Fibroblast of skin of right biceps (primary cell): ENCODE results near the gene NPB.
"Not testable (repeated sequence)": the region's sequence is repeated elsewhere in the genome, so short reads cannot be mapped to it uniquely, and the experiment has no call there.

ENCODE experiments used
- DNase-seq: peaks from one replicate; pipeline ENCODE4 v3.0.0-alpha.2; 2013

NPB gene

GRCh38 chr17:81913394-81914102 lies 11.5 kb downstream of the NPB start:
- DNase-seq = no peak

DNA sequence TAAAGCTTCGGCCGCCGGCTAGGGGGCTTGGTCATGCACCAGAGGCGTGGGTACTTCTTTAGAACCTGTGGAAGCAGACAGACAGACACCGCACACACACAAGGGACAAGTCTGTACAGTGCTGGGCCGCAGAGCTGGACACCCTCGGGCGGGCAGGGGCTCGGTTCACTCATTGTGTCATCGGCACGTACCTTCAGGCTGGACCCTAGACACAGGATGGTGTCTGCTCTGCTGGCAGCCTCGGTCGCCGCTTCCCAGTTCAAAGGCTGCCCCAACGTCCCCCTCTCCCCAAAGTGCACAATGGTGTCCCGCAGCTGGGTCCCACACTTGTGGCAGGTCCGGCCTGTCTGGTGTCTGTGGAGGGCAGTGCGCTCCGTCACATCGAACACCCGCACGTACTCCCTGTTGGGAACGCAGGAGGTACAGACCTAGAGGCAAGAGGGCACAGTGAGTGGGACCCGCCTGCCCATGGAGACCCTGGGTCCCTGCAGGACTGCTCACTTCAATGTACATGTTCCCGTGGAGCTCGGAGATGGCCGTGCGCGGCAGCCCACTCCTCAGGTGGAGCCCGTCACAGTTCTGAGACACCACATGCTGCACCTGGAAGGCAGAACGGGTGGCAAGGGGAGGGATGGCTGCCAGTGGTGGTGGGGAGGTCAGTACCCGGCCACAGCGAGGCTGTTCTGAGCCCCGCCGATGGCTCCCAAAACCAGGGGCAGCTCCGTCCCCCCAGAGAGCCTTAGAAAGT lies 12.2 kb downstream of the NPB start:
- no peak for DNase-seq

DNA sequence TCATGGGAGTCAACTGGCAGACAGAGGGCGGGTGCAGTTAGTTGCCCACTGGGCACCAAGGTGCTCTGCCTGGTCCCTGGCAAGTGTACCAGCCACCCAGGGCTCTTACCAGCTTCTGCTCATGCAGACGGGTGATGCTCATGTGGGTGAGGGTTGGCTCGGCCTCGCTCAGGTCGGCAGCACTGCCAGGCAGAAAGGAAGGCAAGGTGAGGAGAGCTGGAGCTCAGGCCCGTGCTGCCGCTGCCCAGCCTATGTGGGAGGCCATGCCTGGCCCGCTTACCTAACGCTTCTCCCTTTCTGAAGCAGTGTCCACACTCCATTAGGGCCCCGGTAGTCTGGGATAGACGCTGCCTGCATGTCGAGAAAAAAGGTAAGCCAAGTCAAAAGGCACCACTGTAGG lies 13.3 kb downstream of the NPB start:
- DNase-seq = no peak

- DNase-seq = no peak
Observed at GRCh38 chr17:81916234-81917001, 14.4 kb downstream of the NPB start.

GRCh38 chr17:81917565-81918332 lies 15.7 kb downstream of the NPB start, which contains the start of gene SIRT7:
Gene SIRT7 (minus strand): TSS chr17:81918176. CDS start chr17:81918131, 45 bp downstream.
- DNase-seq = peak; percentile 67

DNA sequence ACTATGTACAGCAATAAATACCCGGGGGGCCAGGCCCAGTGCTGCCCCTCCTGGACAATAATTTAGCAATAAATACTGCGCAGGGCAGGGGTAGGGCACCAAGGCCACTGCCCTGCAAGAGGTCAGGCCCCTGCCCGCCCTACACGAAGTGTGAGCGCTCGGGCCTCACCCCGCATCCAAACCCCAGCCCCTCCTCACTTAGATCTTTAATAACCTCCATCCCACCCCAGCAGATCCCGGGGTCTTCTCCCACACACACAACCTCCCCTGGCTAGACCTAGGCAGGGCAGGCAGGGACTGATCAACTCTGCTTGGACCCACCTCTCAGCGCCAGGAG lies 16.3 kb downstream of the NPB start:
- not testable (repeated sequence) for DNase-seq

DNA sequence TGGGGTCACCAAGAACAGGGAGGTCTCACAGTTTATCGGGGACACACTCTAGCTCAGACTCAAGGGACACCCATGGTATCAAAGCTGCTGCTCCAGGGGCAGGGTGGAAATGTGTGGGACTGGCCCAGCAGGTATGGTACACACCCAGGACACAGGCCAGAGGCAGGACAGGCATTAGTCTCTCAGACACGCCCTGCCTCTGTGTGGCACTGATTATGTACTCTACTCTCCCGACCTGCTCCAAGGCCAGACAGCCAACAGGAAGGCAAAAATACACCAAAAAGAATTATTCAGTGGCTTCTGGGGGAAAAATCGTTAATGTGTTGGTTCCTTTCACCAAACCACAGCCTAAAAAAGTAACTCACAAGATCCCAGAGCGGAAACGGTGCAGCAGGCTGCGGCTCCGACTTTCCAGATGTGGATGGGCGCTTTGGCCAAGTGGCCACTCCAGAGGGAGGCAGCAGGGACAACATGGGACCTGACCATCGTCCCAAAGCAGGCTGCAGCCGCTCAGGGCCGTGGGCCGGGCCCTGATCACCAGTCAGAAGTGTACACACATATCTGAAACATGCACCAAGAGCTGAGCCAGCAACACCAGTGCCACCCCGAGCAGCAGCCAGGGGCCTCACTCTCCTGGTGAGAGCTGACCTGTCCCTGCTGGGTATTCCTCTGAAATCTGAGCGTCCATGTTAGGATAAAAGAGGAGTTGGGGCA lies 17.0 kb downstream of the NPB start:
- DNase-seq = no peak

DNA sequence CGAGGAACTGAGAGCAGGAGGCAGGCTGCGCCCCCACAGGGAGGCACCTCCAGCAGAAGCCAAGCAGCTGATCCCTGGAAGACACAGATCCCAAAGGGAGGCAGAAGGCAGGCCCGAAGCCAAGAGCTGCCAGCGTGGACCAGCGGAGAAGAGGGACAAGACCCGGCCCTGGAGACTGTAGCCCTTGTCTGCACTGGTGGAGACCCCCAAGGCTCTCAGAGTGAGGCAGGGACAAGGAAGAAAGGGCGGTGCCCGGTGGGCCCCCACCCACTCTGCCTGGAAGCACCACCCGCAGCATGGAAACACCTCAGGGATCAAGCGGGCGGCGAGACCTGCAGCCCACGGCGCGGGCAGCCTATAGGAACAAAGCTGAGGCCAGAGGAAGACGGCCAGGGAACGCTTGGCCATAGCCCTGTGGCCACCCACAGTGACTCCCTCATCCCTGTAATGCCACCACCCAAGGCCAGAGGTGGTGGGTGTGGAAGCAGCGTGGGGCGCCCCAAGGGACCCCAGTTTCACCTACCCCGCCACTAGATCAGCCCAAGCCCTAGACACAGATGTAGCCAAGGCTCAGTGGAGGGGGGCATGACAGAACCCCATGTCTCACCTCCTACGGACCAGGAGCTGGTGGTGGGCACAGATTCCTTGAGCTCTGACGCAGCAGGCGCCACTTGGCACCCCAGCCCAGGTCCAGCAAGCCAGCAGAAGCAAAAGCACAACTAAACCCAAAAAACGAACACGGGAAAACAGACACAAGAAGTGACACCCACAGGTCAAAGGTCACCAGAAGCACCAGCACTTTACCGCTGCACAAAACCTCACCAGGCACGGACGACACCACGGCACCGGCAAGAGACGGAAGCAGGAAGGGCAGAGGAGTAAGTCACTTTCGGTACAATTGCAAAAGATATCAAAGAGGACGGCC lies 18.8 kb downstream of the NPB start:
- DNase-seq = no peak

GRCh38 chr17:81921537-81921862 lies 19.5 kb downstream of the NPB start:
- DNase-seq = no peak

GRCh38 chr17:81921996-81922565 lies 20.0 kb downstream of the NPB start:
- DNase-seq = no peak

DNA sequence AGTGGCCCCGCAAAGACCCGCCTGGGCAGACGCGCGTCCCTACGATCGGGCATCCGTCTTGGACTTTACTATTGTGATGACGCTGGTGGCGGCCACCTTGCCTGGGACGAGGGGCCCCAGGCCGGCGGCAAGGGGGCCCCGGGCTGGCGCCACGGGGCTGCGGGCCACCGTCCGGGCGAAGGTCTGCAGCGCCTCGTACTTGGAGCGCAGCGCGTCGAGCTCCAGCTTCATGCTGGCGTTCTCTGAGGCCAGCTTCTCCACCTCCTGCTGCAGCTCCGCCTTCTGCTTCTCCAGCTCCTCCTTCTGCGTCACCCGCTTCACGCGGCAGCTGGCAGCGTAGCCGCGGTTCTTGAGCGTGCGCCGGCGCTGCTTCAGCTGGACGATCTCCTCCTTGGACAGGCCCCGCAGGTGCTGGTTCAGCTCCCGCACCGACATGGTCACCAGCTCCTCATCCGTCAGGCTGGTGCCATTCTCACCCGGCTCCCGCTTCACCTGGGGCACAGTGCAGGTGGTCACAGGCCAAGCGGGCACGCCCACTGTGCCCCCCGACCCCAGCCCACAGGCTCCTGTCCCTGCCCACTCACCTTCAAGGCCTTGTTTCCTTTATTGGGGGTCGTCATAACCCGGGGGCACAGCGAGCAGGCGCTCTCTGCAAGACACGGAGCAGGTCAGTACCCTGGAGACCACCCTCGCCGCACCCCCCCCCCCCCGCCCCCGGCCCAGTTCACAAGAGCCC lies 20.7 kb downstream of the NPB start:
- no peak for DNase-seq

- DNase-seq = peak; percentile 73
Observed at GRCh38 chr17:81923302-81924260, 21.5 kb downstream of the NPB start.

DNA sequence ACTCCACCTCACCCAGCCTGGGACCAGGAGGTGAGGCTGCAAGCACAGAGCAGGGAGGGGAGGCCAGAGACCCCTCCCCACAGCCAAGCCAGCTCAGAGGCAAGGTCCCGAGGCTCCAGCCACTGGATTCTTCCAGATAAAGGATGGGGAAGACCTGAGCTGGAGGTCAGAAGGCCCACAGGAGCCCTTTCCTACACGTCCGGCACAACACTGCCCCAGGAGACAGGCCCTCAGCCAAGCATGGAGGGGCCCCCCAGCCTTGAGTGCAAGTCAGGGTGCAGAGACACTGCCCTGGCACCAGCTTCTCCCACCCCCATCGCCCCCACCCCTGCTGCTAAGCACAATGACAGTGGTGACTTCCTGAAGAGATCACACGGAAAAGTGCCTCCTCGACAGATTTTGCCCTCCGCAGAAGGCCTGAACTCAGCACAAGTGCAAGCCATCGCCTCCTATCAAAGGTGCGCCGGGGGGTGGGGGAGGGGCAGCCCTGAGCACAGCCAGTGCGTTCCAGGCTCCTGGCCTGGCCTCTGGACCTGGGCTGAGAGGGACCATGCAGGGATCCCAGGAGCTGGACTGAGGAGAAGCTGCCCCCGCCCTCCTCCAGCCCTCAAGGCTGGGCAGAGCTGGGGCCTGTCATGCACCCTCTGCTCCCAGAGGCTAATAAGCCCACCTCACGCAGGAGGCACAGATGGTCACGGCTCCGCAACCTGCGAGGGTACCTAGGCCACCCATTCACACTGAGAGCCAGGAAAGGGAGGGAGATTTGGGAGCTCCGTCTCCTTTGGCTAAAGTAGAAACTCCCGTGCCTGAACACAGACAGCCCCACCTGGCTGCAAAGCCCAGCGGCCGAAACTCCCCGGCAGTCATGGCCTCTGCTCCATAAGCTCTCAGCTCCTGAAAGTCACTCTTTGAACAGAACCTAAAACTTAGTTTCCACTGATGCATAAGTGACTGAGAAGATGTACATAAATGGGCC lies 22.8 kb downstream of the NPB start:
- DNase-seq = no peak

DNA sequence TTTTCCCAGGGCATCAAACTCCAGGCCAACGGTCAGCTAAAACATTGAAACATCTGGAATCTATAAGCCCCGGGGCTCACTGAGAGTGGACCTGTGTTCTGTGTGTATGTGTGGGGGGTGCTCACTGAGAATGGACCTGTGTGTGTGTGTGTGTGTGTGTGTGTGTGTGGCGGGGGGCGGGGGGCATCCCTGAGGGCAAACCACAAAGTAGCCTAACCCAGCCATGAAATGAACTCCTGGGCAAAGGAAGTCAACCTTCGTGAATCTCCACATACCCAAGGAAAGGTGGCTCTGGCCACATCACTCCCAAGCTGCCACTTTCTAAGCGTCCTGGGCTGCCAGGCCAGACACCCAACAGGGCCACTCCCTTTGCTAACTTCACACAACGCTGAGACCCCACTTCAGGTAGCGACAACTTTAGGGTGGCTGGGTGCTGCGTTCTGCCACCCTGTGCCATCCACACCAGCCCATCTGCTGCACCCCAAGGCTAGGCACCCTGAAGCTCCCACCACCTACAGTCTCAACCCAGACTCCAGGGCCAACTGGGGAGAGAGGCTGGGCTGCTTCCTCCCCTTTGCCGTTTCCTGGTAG lies 23.9 kb downstream of the NPB start:
- no peak for DNase-seq

DNA sequence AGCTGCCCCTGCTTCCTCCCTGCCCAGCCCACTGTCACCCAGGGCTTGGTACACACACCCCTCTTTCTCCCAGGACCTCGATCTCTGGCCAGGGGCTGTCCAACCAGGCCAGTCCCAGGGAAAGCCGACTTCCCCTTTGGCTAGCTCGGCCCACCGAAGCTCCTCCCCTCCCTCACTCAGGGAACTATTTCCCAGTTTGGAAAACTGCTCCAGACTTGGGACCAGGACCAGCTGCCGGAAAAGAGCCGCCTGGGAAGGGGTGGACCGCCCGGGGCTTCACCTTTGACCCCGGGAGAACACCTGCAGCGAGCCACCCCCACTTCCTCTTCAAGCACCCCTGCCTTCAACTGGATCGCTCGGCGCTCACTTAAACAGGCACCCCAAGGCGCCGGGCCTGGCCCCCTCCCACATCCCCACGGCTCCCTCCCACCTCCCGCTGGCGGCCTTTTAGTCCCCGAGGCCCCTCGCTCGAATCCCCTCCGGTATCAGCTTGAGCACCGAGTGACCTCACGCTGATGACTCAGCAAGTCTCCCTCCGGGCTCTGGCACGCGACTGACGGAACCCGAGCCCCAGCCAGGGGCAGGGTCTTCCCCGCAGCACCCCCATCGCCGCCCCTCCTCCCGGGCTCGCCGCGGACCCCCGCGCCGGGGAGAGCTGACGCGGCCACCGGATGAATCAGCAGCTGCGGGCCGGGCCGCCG lies 24.6 kb downstream of the NPB start:
- DNase-seq = peak; percentile 71

GRCh38 chr17:81927152-81927652 lies 25.2 kb downstream of the NPB start:
- no peak for DNase-seq
